DMS 273 (cell line): ENCODE results near the gene TIPIN.
A peak's percentile ranks its signal among the peaks of the same experiment; 100 is the strongest.
"Not testable (repeated sequence)": the region's sequence is repeated elsewhere in the genome, so short reads cannot be mapped to it uniquely, and the experiment has no call there.

ENCODE experiments used
- DNase-seq: peaks from one replicate; lab custom pipeline; 2025; ENCODE audit not compliant: unreplicated experiment; lab: John Stamatoyannopoulos, UW

Gene TIPIN

GRCh38 chr15:66304425-66304824 is 52.1 kb downstream of the TIPIN start:
- not testable (repeated sequence) for DNase-seq

GRCh38 chr15:66302489-66303278 is 53.8 kb downstream of the TIPIN start:
- no peak for DNase-seq

GRCh38 chr15:66298803-66299251 is 57.7 kb downstream of the TIPIN start:
- DNase-seq, result peak; percentile 55

- no peak for DNase-seq
Observed at GRCh38 chr15:66296186-66296585, 60.3 kb downstream of the TIPIN start.

- DNase-seq, result peak; percentile 28
Observed at GRCh38 chr15:66294932-66295235, 61.6 kb downstream of the TIPIN start.

GRCh38 chr15:66294157-66294931 is 62.1 kb downstream of the TIPIN start:
- peak; percentile 59 for DNase-seq

- DNase-seq, result peak; percentile 89
Observed at GRCh38 chr15:66293419-66294156, 62.9 kb downstream of the TIPIN start, which contains the start of gene DIS3L. Gene DIS3L, plus strand, starts transcription at chr15:66293568. Its CDS starts 29 bp downstream, at chr15:66293597.

- DNase-seq, result no peak
Observed at GRCh38 chr15:66292571-66293418, 63.7 kb downstream of the TIPIN start.

GRCh38 chr15:66291816-66292570 is 64.5 kb downstream of the TIPIN start:
- DNase-seq, result peak; percentile 5

- DNase-seq, result no peak
Observed at GRCh38 chr15:66290518-66290917, 66.0 kb downstream of the TIPIN start.

GRCh38 chr15:66290007-66290406 is 66.5 kb downstream of the TIPIN start:
- no peak for DNase-seq

GRCh38 chr15:66288551-66289185 is 67.8 kb downstream of the TIPIN start:
- no peak for DNase-seq

GRCh38 chr15:66288093-66288492 is 68.4 kb downstream of the TIPIN start:
- no peak for DNase-seq

GRCh38 chr15:66287461-66288057 is 68.9 kb downstream of the TIPIN start:
- peak; percentile 54 for DNase-seq
